NCI-H345 (cell line): ENCODE results near the gene PRR15L.
"Not testable (repeated sequence)": the region's sequence is repeated elsewhere in the genome, so short reads cannot be mapped to it uniquely, and the experiment has no call there.

Experiments used
- DNase-seq: peaks from one replicate; lab custom pipeline; 2025; lab: John Stamatoyannopoulos, UW

PRR15L gene

GRCh38 chr17:47957591-47958490 lies at the start of gene PRR15L:
TSS of gene PRR15L (minus strand) at chr17:47957883. CDS start at chr17:47953234, 4,649 bp downstream.
- peak; percentile 97 for DNase-seq

GRCh38 chr17:48006936-48007709 lies 49.4 kb upstream of the PRR15L start:
- no peak for DNase-seq

GRCh38 chr17:48004983-48005382 lies 47.3 kb upstream of the PRR15L start:
- DNase-seq: no peak

GRCh38 chr17:48003417-48004151 lies 45.9 kb upstream of the PRR15L start:
- DNase-seq: peak; percentile 71

GRCh38 chr17:48002916-48003416 lies 45.3 kb upstream of the PRR15L start:
- peak; percentile 67 for DNase-seq

GRCh38 chr17:48002266-48002915 lies 44.7 kb upstream of the PRR15L start:
- DNase-seq: peak; percentile 59

GRCh38 chr17:48001657-48002056 lies 44.0 kb upstream of the PRR15L start:
- DNase-seq: not testable (repeated sequence)

GRCh38 chr17:48001197-48001596 lies 43.5 kb upstream of the PRR15L start:
- DNase-seq: no peak

GRCh38 chr17:47999582-47999981 lies 41.9 kb upstream of the PRR15L start:
- no peak for DNase-seq

- DNase-seq: no peak
Observed at GRCh38 chr17:47998044-47998443, 40.4 kb upstream of the PRR15L start.

GRCh38 chr17:47997586-47997985 lies 39.9 kb upstream of the PRR15L start:
- DNase-seq: no peak

GRCh38 chr17:47996201-47996600 lies 38.5 kb upstream of the PRR15L start:
- DNase-seq: no peak

GRCh38 chr17:47995241-47995935 lies 37.7 kb upstream of the PRR15L start:
- no peak for DNase-seq

- no peak for DNase-seq
Observed at GRCh38 chr17:47994724-47995123, 37.0 kb upstream of the PRR15L start.

- no peak for DNase-seq
Observed at GRCh38 chr17:47993964-47994363, 36.3 kb upstream of the PRR15L start.

- DNase-seq: no peak
Observed at GRCh38 chr17:47993031-47993564, 35.4 kb upstream of the PRR15L start.

- no peak for DNase-seq
Observed at GRCh38 chr17:47992216-47992615, 34.5 kb upstream of the PRR15L start.

- DNase-seq: no peak
Observed at GRCh38 chr17:47990962-47991731, 33.5 kb upstream of the PRR15L start.

GRCh38 chr17:47989700-47990099 lies 32.0 kb upstream of the PRR15L start:
- no peak for DNase-seq

- no peak for DNase-seq
Observed at GRCh38 chr17:47989159-47989558, 31.5 kb upstream of the PRR15L start.
